GM18867 (cell line): ENCODE results near the gene ZNF496.
"Not testable (repeated sequence)": the region's sequence is repeated elsewhere in the genome, so short reads cannot be mapped to it uniquely, and the experiment has no call there.

Source experiments
- ATAC-seq: cut with Tn5 transposase; IDR thresholded peaks from one replicate; pipeline ENCODE4 v1.9.1; 2021; ENCODE audit warnings: mild to moderate bottlenecking, moderate library complexity; ENCODE audit not compliant: unreplicated experiment

Gene ZNF496

GRCh38 chr1:247331525-247332214 lies at the start of gene ZNF496:
TSS of gene ZNF496 (minus strand) at chr1:247331867. CDS start at chr1:247329578, 2,289 bp downstream.
- peak; percentile 64 for ATAC-seq

- no peak for ATAC-seq
Observed at GRCh38 chr1:247378334-247379073, 46.8 kb upstream of the ZNF496 start.

DNA sequence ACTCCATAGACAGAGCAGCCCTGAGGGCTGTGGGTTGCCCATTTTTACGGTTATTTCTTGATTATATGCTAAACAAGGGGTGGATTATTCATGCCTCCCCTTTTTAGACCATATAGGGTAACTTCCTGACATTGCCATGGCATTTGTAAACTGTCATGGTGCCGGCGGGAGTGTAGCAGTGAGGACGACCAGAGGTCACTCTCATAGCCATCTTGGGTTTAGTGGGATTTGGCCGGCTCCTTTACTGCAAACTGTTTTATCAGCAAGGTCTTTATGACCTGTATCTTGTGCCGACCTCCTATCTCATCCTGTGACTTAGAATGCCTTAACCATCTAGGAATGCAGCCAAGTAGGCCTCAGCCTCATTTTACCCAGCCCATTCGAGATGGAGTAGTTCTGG lies 46.0 kb upstream of the ZNF496 start:
- ATAC-seq = not testable (repeated sequence)

DNA sequence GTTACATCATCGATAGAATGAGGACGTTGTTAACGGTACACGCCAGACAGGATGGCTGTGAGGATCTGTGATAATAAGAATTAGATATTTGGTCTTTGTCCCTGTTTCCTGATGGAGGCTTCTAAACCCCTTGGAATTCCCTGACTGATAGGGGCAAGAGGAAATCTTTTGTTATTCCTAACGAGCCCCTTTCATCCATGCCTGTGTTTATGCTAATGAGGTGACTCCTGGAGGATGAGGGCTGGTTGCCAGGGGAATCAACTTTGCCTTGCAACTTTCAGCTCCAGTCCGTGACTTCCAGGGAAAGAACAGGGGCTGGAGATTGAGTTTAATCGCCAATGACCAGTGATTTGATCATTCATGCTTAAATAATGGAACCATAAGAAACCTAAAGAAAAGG lies 45.0 kb upstream of the ZNF496 start:
- ATAC-seq = no peak

DNA sequence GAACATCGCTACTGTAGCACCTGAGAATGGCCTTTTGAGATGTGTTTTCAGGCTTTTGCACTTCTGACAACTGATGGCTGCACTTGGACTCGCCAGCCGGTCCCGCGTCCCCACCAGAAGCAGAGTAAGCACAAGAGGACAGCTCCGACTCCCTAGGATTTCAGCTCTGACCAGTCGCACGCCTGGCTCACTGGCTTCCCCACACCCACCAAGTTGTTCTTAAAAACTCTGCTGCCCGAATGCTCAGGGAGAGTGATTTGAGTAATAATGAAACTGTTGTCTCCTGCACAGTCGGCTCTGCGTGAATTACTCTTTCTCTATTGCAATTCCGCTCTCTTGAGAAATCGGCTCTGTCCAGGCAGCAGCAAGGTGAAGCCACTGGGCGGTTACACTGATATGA lies 44.1 kb upstream of the ZNF496 start:
- no peak for ATAC-seq

- ATAC-seq = not testable (repeated sequence)
Observed at GRCh38 chr1:247374651-247375334, 43.1 kb upstream of the ZNF496 start.

DNA sequence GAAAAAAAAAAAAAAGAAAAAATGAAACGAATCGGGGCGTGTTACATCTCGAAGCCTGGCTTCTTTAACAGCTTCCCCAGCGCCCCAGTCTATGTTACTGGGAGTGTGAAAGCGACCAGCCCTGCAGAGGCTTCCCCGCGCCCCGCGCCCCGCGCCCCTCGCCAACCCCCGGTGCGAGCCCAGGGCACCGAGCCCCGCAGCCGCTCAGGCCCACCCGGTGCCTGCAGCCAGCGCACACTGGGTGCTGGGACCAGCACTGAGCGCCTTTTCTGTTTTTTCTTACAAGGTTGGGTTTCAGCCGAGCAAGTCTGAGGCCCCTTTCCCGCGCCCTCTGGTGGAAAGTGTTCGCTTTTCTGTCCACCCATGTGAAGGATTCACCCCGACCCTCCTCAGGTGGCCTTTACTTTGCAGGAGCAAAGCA lies 42.1 kb upstream of the ZNF496 start:
- ATAC-seq = peak; percentile 73

DNA sequence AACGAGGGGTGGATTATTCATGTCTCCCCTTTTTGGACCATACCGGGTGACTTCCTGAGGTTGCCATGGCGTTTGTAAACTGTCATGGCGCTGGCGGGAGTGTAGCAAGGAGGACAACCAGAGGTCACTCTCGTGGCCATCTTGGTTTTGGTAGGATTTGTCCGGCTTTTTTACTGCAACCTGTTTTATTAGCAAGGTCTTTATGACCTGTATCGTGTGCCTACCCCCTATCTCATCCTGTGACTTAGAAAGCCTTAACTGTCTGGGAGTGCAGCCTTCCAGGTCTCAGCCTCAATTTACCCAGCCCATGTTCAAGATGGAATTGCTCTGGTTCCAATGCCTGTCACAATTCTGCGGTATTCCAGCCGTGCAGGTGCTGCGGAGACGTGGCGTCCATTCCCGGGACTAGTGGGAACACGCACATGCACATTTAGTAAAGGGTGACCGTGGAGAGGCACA lies 40.2 kb upstream of the ZNF496 start:
- ATAC-seq = no peak

DNA sequence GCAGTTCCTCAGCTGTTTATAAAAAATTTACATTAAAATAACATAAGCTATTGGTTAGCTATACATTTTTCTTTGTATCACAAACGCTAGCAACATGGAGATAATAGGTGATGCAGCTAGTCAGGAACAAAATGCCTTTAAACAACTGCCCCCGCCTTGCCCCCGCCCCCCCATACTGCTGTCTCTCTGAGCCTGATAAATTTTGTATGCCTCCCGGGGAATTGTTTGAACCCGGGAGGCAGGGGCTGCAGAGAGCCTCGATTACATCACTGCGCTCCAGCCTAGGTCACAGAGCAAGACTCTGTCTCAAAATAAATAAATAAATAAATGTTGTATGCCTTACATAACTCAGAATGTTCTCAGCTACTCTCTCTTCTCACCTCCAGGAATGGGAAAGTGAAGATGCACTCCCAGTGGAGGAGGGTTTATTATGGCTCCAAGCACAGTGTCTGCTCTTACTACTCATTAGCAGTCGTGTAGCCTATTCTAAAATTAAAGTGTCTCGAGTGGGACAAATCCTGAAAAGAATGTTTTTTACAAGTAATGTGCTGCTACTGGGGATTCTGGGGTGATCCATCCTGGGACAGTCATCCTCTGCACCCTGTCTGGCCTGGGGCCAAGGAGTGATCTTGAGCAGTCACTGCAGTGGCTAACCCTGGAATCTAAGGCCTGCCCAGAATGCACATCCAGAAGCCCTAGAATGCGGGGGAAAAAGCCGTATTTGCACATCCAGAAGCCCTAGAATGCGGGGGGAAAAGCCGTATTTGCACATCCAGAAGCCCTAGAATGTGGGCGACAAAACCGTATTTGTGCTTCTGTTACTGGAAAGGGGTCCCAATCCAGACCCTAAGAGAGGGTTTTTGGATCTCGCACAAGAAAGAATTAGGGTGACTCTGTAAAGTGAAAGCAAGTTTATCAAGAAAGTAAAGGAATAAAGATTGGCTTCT lies 39.4 kb upstream of the ZNF496 start:
- ATAC-seq = no peak

DNA sequence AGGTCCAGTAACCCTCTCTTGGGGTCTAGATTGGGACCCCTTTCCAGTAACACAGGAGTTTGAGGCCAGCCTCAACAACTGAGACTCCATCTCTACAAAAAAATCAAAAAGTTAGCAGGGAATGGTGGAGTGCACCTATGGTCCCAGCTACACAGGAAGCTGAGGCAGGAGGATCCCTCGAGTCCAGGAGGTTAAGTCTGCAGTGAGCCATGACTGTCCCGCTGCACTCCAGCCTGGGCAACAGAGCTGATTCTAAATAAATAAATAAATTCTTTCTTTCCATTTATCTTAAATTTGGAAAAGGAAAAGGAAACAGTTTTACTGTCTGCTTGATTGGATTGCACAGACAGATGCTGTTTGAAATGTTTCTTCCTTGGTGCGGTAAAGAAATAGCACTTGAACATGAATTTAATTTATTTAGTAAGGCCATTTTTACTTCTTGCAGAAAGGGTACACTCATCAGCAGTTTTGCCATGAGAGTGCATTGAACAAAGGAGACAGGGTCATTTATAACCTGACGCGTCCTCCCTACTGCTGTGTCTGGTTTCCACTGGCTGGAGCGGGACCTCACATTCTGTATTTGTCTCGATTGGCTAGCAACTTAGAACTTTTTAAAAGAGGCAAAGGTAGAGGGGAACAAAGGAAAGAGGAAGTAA lies 37.0 kb upstream of the ZNF496 start:
- no peak for ATAC-seq

DNA sequence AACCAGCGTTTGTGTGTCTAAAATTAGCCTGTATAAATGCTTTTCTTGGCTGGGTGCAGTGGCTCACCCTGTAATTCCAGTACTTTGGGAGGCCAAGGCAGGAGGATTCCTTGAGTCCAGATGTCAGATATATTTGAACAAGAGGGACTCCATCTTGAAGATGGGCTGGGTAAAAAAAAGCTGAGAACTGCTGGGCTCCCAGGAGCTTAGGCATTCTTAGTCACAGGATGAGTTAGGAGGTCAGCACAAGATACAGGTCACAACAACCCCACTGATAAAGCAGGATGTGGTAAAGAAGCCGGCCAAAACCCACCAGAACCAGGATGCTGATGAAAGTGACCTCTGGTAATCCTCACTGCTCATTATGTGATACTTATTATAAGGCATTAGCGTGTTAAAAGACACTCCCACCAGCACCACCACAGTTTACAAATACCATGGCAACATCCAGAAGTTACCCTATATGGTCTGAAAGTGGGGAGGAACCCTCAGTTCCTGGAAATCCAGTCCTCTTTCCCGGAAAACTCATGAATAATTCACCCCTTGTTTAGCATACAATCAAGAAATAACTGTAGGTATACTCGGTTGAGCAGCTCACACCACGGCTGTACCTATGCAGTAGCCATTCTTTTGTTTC lies 36.2 kb upstream of the ZNF496 start:
- ATAC-seq = no peak

DNA sequence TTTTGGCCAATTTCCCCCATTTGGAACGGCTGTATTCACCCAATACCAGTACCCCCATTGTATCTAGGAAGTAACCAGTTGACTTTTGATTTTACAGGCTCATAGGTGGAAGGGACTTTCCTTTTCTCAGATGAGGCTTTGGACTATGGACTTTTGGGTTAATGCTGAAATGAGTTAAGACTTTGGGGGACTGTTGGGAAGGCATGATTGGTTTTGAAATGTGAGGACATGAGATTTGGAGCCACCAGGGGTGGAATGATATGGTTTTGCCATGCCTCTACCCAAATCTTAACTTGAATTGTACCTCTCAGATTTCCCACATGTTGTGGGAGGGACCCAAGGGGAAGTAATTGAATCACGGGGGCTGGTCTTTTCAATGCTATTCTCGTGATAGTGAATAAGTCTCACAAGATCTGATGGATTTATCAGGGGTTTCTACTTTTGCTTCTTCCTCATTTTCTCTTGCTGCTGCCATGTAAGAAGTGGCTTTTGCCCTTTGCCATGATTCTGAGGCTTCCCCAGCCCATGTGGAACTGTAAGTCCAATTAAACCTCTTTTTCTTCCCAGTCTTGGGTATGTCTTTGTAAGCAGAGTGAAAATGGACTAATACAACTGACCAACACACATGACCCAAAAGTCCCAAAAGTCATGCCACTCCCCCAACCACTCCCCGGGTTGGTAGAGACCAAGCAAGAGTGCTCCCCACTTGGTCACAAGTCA lies 35.4 kb upstream of the ZNF496 start:
- no peak for ATAC-seq

GRCh38 chr1:247366345-247366744 lies 34.7 kb upstream of the ZNF496 start:
- not testable (repeated sequence) for ATAC-seq

DNA sequence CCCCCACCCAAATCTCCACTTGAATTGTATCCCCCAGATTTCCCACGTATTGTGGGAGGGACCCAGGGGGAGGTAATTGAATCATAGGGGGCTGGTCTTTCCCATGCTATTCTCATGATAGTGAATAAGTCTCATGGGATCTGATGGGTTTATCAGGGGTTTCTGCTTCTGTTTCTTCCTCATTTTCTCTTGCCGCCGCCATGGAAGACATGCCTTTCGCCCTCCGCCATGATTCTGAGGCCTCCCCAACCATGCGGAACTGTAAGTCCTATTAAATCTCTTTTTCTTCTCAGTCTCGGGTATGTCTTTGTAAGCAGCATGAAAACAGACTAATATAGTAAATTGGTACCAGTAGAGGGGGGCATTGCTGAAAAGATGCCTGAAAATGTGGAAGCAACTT lies 33.4 kb upstream of the ZNF496 start:
- no peak for ATAC-seq

GRCh38 chr1:247363000-247363399 lies 31.3 kb upstream of the ZNF496 start:
- not testable (repeated sequence) for ATAC-seq

GRCh38 chr1:247362153-247362552 lies 30.5 kb upstream of the ZNF496 start:
- no peak for ATAC-seq

DNA sequence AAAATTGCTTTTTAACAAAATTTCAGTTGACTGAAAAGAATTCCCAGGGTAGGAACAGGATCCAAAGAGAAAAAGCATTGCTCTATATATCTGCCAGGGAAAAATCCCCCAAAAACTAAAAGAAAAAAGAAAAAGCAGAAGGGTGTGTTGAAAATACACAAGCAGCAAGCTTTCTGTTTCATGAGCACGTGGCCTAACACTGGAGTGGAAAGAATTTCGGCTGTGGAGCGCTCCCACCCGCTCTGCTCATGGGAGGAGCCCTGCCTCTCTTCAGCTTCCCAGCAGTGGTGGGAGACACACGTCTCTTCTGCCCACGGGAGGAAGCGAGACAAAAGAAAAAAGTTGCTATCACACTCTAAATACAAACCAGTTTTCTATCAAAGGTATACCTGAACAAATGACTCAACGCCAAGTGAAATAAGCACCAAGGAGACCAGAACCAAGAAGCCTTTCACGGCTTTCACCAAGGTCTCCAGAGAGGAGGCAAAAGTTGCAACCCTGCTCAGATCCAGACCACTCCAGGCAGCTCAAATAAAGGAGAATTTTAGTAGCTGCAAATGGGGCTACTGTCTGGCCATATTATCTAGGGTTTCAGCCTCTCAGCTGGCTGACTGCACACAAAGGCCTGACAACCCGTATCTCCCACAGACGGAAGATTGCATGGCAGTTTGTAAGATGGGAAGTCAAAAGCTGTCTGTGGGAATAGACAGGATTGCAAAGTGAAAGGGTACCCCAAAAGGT lies 29.5 kb upstream of the ZNF496 start:
- ATAC-seq = no peak
